ENCODE data around the gene DLX5. TPM values are rescaled to one million over a fixed set of nuclear protein-coding genes. Genes with fewer than 3 reads are reported as not detected.

Gene DLX5
- total and polyA plus RNA-seq, 9 of the 15 experiments (the other 6 are each of a cell fraction or from before 2014, with no cell fraction given), result not detected

- TF ChIP-seq, protein P1, sequence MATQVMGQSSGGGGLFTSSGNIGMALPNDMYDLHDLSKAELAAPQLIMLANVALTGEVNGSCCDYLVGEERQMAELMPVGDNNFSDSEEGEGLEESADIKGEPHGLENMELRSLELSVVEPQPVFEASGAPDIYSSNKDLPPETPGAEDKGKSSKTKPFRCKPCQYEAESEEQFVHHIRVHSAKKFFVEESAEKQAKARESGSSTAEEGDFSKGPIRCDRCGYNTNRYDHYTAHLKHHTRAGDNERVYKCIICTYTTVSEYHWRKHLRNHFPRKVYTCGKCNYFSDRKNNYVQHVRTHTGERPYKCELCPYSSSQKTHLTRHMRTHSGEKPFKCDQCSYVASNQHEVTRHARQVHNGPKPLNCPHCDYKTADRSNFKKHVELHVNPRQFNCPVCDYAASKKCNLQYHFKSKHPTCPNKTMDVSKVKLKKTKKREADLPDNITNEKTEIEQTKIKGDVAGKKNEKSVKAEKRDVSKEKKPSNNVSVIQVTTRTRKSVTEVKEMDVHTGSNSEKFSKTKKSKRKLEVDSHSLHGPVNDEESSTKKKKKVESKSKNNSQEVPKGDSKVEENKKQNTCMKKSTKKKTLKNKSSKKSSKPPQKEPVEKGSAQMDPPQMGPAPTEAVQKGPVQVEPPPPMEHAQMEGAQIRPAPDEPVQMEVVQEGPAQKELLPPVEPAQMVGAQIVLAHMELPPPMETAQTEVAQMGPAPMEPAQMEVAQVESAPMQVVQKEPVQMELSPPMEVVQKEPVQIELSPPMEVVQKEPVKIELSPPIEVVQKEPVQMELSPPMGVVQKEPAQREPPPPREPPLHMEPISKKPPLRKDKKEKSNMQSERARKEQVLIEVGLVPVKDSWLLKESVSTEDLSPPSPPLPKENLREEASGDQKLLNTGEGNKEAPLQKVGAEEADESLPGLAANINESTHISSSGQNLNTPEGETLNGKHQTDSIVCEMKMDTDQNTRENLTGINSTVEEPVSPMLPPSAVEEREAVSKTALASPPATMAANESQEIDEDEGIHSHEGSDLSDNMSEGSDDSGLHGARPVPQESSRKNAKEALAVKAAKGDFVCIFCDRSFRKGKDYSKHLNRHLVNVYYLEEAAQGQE (IDR thresholded peaks at IDR 0.05; ENCODE audit: borderline replicate concordance), result peak; percentile 31; the same call in 1 of the 2 replicates
- TF ChIP-seq, protein P1 (CRISPR knock-in tag; IDR thresholded peaks at IDR 0.05; ENCODE audit: low read depth), result no peak
- TF ChIP-seq TAF1 (IDR thresholded peaks at IDR 0.05; ENCODE audit: control insufficient read depth, extremely low read depth, insufficient read depth, low read length, severe bottlenecking), result no peak
- TF ChIP-seq CTCF (IDR thresholded peaks at IDR 0.05 in 2 of 3, conservative IDR thresholded peaks at IDR 0.05 in 1 of 3; ENCODE audit: insufficient read depth in 2 of 3, low read depth in 1 of 3, low read length in 3 of 3), result peak; percentile 60 to 73 (median 71)
Measured at GRCh38 chr7:97064972-97065587, 40.4 kb upstream of the DLX5 start (continued).

Measured in K562 (cell line).